Embryonic facial prominence (tissue), 1 donor: ENCODE measurements around the gene ZNF432.
"Not testable (repeated sequence)": the region's sequence is repeated elsewhere in the genome, so short reads cannot be mapped to it uniquely, and the experiment has no call there.

Experiments used
- DNase-seq: peaks from one replicate; pipeline ENCODE4 v3.0.0-alpha.2; 2016; ENCODE audit errors: extremely low spot score

ZNF432 gene

DNA sequence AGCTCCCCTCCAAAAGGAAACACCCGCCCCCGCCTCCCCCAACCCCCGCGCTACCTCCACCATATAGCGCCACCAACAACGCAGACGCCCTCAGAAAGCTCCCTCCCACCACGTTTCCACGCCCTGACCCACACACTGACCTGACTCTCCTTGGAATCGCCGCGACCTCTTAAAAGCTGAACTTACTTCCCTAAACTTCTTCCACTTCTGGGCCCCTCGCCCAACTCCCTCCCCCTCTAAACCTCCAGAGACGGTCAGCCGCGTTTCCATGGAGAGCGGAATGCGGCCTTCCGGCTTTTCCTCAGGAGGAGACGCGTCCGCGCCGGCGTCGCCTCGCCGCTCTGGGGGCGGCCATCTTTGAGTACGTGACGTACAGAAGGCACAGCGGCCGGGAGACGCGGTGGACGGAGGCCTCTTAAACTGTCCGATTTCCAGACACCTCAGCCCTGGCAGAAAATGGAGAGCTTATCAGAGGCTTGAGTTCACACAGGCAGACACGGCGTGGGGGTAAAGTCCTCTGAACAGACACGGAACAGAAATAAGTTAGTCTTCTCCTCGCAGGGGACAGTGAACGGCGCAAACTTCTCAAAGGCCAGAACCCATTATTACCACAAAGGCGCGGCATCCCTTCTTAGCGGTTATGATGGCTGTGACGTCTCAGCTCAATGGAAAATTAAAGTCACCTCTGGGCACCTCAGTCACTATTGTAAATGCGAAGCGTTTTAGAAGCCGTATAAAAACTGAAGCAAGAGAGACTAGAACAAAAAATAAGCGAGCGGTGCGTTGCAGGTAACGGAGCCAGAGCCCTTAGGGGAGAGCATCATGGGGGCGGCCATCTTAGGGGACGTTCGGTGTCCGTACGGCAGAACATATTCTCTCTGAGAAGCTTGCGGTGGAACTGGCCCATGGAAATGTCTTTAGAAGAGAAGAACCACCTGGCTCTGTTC, at the start of gene ZNF432:
TSS of gene ZNF432 (minus strand) at position 284 of the 947 bp plus-strand sequence. CDS start 1,970 bp downstream, outside the sequence.
- DNase-seq, result peak; percentile 87

DNA sequence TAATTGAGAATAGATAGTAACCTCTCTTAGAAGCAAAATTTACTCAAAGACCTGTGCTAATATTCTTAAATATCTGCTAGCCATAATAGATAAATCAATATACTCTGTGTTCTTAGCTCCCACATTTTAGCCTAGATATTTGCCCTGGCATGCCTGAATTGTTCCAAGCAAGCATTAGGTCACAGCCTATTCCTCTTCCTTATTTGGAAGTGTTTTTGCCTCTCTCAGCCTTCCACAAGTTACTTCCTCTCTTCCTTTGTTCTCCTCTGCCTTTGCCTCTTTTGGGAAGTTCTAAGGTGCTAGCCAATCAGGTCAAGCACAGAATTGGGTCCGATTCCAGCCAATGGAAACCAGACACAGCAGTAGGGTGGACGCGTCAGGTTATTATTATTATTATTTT, 47.8 kb upstream of the ZNF432 start:
- not testable (repeated sequence) for DNase-seq

DNA sequence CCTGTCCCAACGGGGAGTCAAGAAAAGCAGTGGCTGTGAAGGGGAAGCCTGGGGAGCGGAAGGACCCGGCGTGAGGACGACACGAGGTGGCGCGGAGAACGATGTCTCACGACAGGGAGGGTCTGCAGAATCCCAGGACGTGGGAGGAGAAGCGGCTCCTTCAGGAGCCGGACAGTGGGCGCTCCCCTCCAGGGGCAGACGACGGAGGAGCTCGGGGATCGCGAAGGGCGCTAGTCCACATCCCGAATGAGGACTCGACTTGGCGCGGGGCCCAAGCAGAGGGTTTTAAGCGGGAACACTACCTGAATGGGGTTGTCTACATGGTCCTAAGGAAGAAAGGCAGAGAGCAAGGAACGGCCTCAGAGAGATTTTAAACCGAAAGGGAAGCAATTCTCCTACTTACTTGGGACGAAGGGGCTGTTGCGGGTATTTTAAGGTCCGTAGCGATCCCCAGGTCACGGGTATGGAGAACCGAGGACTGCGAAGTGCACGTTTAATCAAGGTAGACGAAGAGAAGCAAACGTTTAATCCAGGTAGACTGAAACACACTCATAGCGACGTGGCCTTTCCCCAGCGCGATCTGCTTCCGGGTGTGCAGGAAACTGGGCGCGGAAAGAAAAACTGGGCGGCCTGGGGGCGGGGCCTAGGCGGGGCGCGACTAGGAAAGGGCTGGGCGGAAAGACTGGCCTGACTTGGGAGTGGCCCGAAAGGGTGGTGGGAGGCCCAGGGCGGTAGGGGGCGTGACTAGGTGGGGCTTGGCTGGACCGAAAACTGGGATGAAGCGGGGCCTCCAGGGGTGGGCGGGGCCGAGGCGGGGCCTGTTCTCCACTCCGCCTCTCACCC, 46.8 kb upstream of the ZNF432 start, which contains the start of gene ZNF841:
TSS of gene ZNF841 (minus strand) at position 594 of the 843 bp plus-strand sequence. CDS start 10,964 bp downstream, outside the sequence.
- DNase-seq, result peak; percentile 88

DNA sequence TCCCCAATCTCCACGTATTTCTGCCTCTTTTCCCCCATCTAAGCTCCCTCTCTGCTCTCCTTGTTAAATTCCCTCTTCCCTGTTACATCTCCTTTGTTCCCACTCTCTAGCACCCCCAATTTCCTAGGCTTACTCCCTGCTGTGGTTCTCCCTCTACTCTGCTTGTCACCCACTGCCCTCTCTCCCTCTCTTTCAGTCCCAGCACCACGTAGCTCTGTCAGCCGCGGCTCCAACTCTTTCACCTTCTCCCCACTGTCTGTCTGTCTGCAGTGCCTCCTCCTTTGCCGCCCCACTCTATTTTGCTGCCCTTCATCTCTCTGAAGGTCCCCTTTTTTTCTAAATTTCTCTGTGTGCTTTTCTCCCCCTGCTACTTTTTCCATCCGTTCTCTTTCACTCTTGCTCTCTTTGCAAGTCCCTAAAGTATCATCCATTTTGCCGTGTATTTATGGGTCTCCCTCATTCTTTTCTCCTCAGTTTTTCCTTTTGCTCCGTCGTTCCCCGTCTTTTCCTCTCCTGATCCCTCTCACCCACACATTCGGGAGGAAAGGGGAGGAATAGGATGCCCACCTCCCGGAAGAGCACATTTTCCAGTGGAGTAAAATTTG, 46.0 kb upstream of the ZNF432 start:
- DNase-seq, result no peak

DNA sequence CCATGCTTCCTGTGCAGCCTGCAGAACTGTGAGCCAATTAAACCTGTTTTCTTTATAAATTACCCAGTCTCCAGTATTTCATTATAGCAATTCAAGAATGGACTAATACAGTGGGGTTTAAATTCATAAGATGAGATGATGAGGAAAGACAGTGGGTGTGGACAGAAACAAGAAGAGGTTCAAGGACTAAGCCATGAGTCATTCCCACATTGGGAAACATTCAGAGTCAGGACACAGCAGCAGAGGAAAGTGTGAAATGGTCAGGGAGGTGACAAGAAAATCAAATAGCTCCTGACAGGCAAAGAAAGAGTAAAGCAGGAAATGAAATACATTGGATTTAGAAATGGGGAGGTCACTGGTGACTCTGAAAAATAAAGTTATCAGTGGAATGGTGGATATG, 37.8 kb upstream of the ZNF432 start:
- no peak for DNase-seq

DNA sequence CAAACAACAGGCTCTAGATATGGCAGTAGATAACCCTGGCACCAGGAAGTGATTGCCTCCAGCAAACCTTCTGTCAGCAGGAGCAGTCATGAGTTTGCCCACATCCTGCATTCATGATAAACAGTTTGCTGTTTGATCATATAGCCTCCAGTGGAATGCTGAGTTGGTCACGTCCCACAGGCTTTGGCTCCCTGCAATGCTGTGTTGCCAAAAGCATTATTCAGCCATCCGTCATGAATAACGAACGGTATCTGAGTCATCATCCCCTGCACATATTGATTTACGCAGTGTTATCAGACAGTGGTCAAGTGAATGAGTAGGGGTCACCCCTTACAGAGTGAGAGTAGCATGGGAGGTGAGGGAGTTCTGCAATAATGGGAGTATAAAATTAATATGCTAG, 21.9 kb upstream of the ZNF432 start:
- no peak for DNase-seq

DNA sequence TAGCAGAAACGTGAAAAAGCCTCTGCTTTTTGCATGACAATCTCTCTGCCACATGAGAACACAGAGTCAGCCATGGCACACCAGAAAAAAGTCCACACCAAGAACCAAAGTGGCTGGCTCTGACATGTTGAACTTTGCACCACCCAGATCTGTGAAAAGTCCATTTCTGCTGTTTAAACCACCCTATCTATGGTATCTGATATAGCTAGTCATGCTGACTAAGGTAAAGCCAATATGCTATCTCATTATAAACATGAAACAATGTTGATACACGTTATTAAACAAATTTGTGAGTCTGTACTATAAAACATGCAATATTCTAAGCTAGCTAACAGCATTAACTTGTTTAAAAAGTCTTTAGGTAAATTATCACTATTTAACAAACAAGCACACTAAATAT, 21.0 kb upstream of the ZNF432 start:
- no peak for DNase-seq

DNA sequence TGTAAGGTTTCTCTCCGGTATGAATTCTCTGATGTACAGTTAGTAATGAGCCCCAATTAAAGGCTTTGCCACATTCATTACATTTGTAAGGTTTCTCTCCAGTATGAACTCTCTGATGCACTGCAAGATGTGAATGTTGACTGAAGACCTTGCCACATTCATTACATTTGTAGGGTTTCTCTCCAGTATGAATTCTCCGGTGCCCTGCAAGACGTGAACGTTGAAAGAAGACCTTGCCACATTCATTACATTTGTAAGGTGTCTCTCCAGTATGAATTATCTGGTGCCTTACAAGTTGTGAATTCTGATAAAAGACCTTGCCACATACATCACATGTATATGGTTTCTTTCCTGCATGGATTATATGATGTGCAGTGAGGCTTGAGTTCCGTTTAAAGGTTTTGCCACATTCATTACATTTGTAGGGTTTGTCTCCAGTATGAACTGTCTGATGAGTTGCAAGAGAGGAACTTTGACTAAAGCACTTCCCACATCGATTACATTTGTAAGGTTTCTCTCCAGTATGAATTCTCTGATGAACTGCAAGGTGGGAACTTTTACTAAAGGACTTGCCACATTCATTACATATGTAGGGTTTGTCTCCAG, 17.7 kb upstream of the ZNF432 start:
- DNase-seq, result no peak

DNA sequence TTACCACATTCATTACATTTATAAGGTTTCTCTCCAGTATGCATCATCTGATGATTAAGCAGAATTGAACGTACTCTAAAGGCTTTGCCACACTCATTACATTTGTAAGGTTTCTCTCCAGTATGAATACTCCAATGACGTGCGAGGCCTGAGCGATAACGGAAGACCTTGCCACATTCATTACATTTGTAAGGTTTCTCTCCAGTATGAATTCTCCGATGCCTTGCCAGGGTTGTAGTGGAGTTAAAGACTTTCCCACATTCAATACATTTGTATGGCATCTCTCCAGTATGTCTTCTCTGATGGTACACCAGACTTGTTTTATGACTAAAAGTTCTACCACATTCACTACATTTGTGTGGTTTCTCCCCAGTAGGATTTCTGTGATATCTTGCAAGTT, 16.8 kb upstream of the ZNF432 start:
- no peak for DNase-seq

DNA sequence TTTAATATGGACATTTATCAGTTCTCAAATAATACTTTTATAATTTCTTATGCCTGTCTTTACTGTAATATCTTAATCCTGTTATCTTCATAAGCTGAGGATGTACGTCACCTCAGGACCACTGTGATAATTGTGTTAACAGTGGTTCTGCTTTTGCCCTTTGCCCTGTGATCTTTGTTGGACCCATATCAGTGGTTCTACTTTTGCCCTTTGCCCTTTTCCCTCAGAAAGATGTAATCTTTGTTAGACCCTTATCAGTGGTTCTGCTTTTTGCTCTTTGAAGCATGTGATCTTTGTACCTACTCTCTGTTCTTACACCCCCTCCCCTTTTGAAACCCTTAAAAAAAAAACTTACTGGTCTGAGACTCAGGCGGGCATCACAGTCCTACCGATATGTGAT, 7.8 kb upstream of the ZNF432 start:
- not testable (repeated sequence) for DNase-seq

DNA sequence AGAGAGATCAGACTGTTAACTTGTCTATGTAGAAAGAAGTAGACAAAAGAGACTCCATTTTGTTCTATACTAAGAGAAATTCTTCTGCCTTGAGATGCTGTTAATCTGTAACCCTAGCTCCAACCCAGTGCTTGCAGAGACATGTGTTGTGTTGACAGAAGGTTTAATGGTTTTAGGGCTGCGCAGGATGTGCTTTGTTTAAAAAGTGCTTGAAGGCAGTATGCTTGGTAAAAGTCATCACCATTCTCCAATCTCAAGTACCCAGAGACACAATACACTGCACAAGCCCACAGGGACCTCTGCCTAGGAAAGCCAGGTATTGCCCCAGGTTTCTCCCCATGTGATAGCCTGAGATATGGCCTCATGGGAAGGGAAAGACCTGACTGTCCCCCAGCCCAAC, 3.1 kb upstream of the ZNF432 start:
- DNase-seq, result not testable (repeated sequence)

DNA sequence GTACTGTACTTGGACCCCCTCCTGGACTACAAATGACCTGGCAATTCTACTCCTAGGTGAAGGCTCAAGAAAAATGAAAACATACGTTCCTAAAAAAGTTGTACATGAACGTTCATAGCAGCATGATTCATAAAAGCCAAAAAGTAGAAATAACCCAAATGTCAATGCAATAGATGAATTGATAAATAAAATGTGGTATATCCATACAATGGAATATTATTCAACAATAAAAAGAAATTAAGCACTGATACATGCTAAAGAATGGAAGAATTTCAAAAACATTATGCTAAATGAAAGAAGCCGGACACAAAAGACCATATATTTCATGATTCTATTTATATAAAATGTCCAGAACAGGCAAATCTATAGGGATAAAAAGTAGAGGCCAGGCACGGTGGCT, 9.5 kb downstream of the ZNF432 start:
- DNase-seq, result no peak

DNA sequence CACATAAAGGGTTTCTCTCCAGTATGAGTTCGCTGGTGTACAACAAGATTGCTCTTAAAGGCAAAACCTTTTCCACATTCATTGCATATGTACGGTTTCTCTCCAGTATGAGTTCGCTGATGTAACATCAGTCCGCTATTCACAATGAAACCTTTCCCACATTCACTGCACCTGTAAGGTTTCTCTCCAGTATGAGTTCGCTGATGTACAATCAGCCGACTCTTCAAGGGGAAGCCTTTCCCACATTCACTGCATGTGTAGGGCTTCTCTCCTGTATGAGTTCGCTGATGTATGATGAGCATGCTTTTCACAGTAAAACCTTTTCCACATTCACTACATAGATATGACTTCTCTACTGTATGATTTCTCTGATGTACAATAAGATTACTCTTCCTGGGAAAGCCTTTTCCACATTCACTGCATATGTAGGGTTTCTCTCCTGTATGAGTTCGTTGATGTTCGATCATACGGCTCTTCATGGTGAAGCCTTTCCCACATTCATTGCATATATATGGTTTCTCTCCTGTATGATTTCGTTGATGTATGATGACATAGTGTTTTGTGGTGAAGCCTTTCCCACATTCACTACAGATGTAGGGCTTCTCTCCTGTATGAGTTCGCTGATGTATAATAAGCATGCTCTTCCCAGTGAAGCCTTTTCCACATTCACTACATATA, 14.4 kb downstream of the ZNF432 start:
- no peak for DNase-seq

DNA sequence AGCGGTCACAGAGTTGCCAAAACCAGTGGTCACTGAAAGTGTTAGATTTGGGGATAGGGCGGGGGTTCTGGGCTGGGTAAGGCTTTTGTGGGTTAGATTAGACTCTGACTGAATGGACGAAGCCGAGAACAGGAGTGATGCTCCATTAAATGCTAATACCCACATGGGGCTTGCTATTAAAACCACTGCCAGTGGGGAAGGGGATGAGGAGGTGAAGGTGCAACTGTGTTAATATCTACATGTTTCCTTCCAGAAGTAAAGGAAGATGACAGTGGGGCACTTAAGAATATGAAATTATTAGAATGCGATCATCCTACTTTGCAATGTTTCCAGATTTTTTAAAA, 19.9 kb downstream of the ZNF432 start:
- no peak for DNase-seq

DNA sequence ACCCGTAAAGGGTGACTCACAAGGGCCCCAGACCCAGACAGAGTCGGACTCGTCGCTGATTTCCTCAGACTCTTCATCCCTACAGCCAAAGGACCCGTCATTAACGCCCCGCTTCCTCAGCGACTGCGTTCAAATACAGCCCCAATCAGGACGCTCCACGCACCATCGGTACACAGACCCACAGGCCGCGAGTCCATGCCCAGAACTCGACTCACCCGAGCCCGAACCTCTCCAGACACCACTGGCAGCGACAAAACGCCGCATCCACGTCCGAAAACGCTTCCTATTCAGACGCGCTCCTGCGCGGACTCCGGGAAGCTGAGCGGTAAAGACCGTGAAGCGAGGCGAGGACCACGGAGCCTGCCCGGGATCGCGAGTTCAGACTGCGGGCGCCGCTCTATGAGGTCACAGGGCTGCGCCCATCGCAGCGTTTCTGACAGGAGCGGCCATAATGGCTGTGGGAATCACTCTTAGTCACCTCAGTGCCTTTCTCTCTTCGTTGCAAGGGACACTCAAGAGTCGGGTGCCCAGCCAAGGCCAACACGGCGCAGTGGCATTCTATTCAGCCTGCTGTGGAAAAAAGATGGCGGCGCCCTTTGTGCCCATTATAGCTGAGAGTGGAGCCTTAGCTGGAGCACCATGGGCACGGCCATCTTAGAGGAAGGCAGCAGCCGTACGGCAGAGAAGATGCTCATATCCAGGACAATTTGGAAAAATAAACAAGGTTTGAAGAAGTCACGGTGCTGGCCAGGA, 20.4 kb downstream of the ZNF432 start, which contains the start of gene ZNF614:
TSS of gene ZNF614 (minus strand) at position 353 of the 753 bp plus-strand sequence. CDS start 2,634 bp downstream, outside the sequence.
- peak; percentile 86 for DNase-seq

DNA sequence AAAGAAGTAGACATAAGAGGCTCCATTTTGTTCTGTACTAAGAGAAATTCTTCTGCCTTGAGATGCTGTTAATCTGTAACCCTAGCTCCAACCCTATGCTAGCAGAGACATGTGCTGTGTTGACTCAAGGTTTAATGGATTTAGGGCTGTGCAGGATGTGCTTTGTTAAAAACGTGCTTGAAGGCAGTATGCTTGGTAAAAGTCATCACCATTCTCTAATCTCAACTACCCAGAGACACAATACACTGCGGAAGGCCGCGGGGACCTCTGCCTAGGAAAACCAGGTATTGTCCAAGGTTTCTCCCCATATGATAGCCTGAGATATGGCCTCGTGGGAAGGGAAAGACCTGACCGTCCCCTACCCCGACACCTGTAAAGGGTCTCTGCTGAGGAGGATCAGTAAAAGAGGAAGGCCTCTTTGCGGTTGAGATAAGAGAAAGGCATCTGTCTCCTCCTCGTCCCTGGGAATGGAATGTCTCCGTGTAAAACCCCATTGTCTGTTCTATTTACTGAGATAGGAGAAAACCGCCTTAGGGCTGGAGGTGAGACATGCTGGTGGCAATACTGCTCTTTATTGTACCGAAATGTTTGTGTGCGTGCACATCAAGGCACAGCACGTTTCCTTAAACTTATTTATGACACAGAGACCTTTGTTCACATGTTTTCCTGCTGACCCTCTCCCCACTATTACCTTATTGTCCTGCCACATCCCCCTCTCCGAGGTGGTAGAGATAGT, 22.2 kb downstream of the ZNF432 start:
- DNase-seq, result not testable (repeated sequence)

DNA sequence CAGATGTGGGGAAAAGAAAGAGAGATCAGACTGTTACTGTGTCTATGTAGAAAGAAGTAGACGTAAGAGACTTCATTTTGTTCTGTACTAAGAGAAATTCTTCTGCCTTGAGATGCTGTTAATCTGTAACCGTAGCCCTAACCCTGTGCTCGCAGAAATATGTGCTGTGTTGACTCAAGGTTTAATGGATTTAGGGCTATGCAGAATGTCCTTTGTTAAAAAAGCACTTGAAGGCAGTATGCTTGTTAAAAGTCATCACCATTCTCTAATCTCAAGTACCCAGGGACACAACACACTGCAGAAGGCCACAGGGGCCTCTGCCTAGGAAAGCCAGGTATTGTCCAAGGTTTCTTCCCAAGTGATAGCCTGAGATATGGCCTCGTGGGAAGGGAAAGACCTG, 24.2 kb downstream of the ZNF432 start:
- DNase-seq, result not testable (repeated sequence)

DNA sequence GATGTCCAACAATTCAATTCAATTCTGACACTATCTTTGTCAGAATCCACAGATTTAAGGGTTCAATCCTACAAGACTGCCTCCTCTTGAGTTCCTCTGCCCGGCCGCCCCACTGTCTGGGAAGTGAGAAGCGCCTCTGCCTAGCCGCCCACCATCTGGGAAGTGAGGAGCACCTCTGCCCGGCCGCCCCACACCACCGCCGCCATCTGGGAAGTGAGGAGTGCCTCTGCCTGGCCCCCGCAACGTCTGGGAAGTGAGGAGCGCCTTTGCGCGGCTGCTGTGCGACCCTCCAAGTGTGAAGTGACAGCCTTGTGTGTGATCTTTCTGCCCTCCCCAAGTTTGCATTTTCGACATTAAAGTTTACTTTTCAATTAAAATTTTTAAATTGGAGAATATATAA, 26.4 kb downstream of the ZNF432 start:
- DNase-seq, result no peak

DNA sequence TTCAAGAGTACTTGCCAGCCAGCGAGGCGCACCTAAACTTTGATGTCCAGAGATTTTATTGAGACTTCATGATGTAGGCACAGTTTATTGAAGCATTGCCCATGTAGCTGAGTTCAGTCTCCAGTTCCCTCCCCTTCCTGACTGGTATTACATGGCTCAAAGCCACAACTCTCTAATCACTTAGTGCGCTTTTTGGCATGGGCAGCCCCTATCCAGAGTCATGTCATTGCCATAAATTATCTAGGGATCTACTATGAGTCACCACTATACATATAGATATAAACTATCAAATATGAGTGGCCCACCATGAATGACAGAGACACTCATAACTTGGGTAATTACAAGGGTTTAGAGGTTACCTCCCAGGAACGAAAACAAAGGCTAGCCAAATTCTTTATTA, 28.1 kb downstream of the ZNF432 start:
- no peak for DNase-seq

DNA sequence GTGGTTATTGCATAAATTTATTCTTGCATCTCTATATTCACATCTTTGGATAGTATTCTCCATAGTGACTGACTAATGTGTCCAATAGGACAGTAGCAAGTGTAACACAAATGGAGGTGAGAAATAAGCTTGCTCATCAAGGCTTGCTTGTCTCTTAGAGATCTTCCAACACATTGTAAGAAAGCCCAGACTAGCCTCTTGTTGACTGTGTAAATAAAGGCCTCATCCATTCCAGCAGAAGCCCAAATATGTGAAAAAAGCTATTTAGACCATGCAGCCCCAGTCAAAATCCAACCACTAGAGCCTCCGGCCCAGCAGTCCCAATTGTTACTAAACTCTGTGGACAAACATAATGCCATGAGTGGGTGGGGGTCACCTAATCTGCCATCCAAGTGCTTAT, 38.0 kb downstream of the ZNF432 start:
- no peak for DNase-seq
